HEK293 (cell line): ENCODE results near the gene CHST4.

Experiments used
- CTCF ChIA-PET: fragments of 350-600 bp; formaldehyde crosslinking; extraction: SDS; loops from one replicate; lab custom pipeline; 2021; ENCODE audit warnings: antibody characterized with exemption; lab: Yijun Ruan, JAX
- POLR2A ChIA-PET: fragments of 300-600 bp; formaldehyde crosslinking; extraction: SDS; loops from one replicate; lab custom pipeline; 2020; ENCODE audit warnings: antibody characterized with exemption, inconsistent platforms; lab: Yijun Ruan, JAX
- H3K27ac ChIP-seq: fragments of 200-500 bp; sonication (Bioruptor generic); 2 replicates; pipeline ENCODE4 v1.5.1; 2014; ENCODE audit warnings: low read depth, low read length, control low read depth, inconsistent platforms; ENCODE audit errors: extremely low read depth
- H3K36me3 ChIP-seq, 2 experiments: fragments of 200-500 bp in 1 of 2; sonication (Bioruptor generic) in 1 of 2; 1 replicate in 1 of 2; 2 replicates in 1 of 2; pipeline ENCODE4 v1.5.1; 2014 to 2017; ENCODE audit warnings: inconsistent platforms in 2 of 2, low read length in 2 of 2; ENCODE audit not compliant: control insufficient read depth in 2 of 2, insufficient read depth in 1 of 2
- H3K4me1 ChIP-seq: fragments of 200-500 bp; sonication (Bioruptor generic); 2 replicates; pipeline ENCODE4 v1.5.1; 2014; ENCODE audit warnings: mild to moderate bottlenecking, low read length, inconsistent platforms; ENCODE audit not compliant: control insufficient read depth, insufficient read depth
- H3K4me3 ChIP-seq: 2 replicates; pipeline ENCODE4 v1.5.1; 2011; ENCODE audit warnings: low read depth, mild to moderate bottlenecking, control low read depth, low read length, moderate library complexity
- H3K9me3 ChIP-seq: fragments of 200-500 bp; sonication (Bioruptor generic); 2 replicates; pipeline ENCODE4 v1.5.1; 2014; ENCODE audit warnings: low read depth, low read length, inconsistent platforms; ENCODE audit not compliant: control insufficient read depth, insufficient read depth
- BCL11B ChIP-seq: fragments of 450-650 bp; formaldehyde crosslinking; IDR thresholded peaks from 2 replicates; pipeline ENCODE4 v1.5.1; 2016; ENCODE audit warnings: low read depth, missing biosample characterization, missing genetic modification characterization
- KLF1 ChIP-seq: fragments of 450-650 bp; formaldehyde crosslinking; IDR thresholded peaks from 2 replicates; pipeline ENCODE4 v1.5.1; 2016; ENCODE audit warnings: missing biosample characterization, missing genetic modification characterization
- PRDM1 ChIP-seq: fragments of 450-650 bp; formaldehyde crosslinking; IDR thresholded peaks from 2 replicates; pipeline ENCODE4; 2016; ENCODE audit warnings: missing biosample characterization, missing genetic modification characterization
- WT1 ChIP-seq: fragments of 450-650 bp; formaldehyde crosslinking; IDR thresholded peaks from 2 replicates; pipeline ENCODE4 v1.5.1; 2016; ENCODE audit warnings: missing biosample characterization, missing genetic modification characterization
- YY2 ChIP-seq: fragments of 450-650 bp; formaldehyde crosslinking; IDR thresholded peaks from 2 replicates; pipeline ENCODE4 v1.5.1; 2016; ENCODE audit warnings: missing biosample characterization, missing genetic modification characterization
- ZBTB8A ChIP-seq: fragments of 450-650 bp; formaldehyde crosslinking; IDR thresholded peaks from 2 replicates; pipeline ENCODE4 v1.5.1; 2016; ENCODE audit warnings: missing biosample characterization, missing genetic modification characterization
- ZFP69B ChIP-seq: fragments of 450-650 bp; formaldehyde crosslinking; IDR thresholded peaks from 2 replicates; pipeline ENCODE4 v1.5.1; 2016; ENCODE audit warnings: missing biosample characterization, missing genetic modification characterization
- ZNF10 ChIP-seq: fragments of 450-650 bp; formaldehyde crosslinking; IDR thresholded peaks from 2 replicates; pipeline ENCODE4 v1.5.1; 2017; ENCODE audit warnings: missing biosample characterization, missing genetic modification characterization
- ZNF202 ChIP-seq: fragments of 450-650 bp; formaldehyde crosslinking; IDR thresholded peaks from 2 replicates; pipeline ENCODE4 v1.5.1; 2016; ENCODE audit warnings: missing biosample characterization, missing genetic modification characterization, borderline replicate concordance
- ZNF214 ChIP-seq: fragments of 450-650 bp; formaldehyde crosslinking; IDR thresholded peaks from 2 replicates; pipeline ENCODE4 v1.5.1; 2017; ENCODE audit warnings: missing biosample characterization, mild to moderate bottlenecking, missing genetic modification characterization, borderline replicate concordance
- ZNF24 ChIP-seq: fragments of 450-650 bp; formaldehyde crosslinking; IDR thresholded peaks from 2 replicates; pipeline ENCODE4 v1.5.1; 2016; ENCODE audit warnings: missing biosample characterization, missing genetic modification characterization
- ZNF266 ChIP-seq: fragments of 450-650 bp; formaldehyde crosslinking; IDR thresholded peaks from 2 replicates; pipeline ENCODE4 v1.5.1; 2016; ENCODE audit warnings: missing biosample characterization, missing genetic modification characterization, low read depth
- ZNF394 ChIP-seq: fragments of 450-650 bp; formaldehyde crosslinking; IDR thresholded peaks from 2 replicates; pipeline ENCODE4 v1.5.1; 2016; ENCODE audit warnings: missing biosample characterization, missing genetic modification characterization, mild to moderate bottlenecking, moderate library complexity, borderline replicate concordance
- ZNF433 ChIP-seq: fragments of 450-650 bp; formaldehyde crosslinking; IDR thresholded peaks from 2 replicates; pipeline ENCODE4 v1.5.1; 2016; ENCODE audit warnings: missing biosample characterization, missing genetic modification characterization, low read depth
- ZNF555 ChIP-seq: fragments of 450-650 bp; formaldehyde crosslinking; conservative IDR thresholded peaks from 2 replicates; pipeline ENCODE4 v1.5.1; 2017; ENCODE audit warnings: missing biosample characterization, mild to moderate bottlenecking, missing genetic modification characterization, inconsistent platforms
- ZNF677 ChIP-seq: fragments of 450-650 bp; IDR thresholded peaks from 2 replicates; pipeline ENCODE4 v1.5.0; 2018; ENCODE audit warnings: missing biosample characterization, mild to moderate bottlenecking, missing genetic modification characterization, moderate library complexity
- TF ChIP-seq, protein P1 (sequence below): fragments of 450-650 bp; formaldehyde crosslinking; IDR thresholded peaks from 2 replicates; pipeline ENCODE4; 2016; ENCODE audit warnings: missing biosample characterization, missing genetic modification characterization
- TF ChIP-seq, protein P2 (sequence below): fragments of 450-650 bp; formaldehyde crosslinking; IDR thresholded peaks from 2 replicates; pipeline ENCODE4 v1.5.1; 2016; ENCODE audit warnings: missing biosample characterization, missing genetic modification characterization
- TF ChIP-seq, protein P3 (sequence below): IDR thresholded peaks from 2 replicates; pipeline ENCODE4 v1.6.1; 2011; ENCODE audit warnings: mild to moderate bottlenecking, low read depth, low read length, borderline replicate concordance

The CHST4 gene

DNA sequence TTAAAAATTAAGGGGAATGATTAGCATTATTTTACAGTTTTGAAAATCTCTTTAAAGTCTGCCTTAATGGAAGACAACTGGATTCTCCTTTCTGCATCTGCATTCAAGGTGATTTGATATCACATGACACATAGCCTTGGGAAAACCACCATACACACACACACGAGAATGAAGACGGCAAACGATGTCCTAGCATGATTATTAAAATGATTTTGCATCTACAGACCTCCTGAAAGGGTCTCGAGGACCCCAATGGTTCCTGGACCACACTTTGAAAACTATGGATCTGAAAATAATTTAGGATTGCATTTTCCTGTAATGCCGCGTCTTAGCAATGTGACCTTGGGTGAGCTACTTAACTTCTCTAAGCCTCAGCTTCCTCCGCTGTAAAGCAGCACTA lies 11.8 kb upstream of the CHST4 start:
- Histone ChIP-seq H3K4me1 (no peaks in the 10 kb centered on the region), H3K9me3 (no peaks in the 10 kb centered on the region), H3K27ac (no peak overlapping the region), H3K4me3 (no peak overlapping the region), H3K36me3 (no peaks in the 10 kb centered on the region)
- ChIA-PET POLR2A (no interaction called here), CTCF (interaction anchor here (0.8 to 1.0 kb wide), 2 partner anchors 15 to 102 kb away, joined by 3 read pairs; no protein-coding TSS in a partner anchor)
- TF ChIP-seq ZNF677 (tag by site-specific recombination) (no peak), ZNF394 (tag by site-specific recombination) (no peak), ZNF433 (tag by site-specific recombination) (no peak), ZNF10 (tag by site-specific recombination) (no peak)
- TF ChIP-seq, protein P1, sequence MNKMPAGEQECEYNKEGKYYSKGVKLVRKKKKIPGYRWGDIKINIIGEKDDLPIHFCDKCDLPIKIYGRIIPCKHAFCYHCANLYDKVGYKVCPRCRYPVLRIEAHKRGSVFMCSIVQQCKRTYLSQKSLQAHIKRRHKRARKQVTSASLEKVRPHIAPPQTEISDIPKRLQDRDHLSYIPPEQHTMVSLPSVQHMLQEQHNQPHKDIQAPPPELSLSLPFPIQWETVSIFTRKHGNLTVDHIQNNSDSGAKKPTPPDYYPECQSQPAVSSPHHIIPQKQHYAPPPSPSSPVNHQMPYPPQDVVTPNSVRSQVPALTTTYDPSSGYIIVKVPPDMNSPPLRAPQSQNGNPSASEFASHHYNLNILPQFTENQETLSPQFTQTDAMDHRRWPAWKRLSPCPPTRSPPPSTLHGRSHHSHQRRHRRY (tag by site-specific recombination), result no peak

DNA sequence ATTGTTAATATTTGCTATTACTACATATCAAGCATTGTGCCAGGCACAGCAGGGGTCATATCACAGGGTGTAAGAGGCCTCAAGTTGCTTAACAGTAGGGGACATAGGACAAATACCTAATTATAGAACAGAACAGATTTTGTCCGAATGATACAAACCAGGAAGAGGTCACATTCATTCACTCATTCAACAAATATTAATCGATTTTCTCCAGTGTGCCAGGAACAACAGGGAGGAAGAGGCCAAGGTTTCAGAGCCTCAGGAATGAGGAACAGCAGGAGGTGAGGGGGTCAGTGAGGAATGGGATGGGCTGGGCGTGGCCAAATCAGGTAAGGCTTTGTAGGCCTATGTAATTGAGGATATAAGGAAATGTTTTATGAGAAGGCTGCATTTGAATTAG lies 11.2 kb upstream of the CHST4 start:
- ChIA-PET POLR2A (no interaction called here), CTCF (interaction anchor here (1.1 kb wide), 1 partner anchor 16 kb away, joined by 4 read pairs; no protein-coding TSS in a partner anchor)
- TF ChIP-seq, protein P2, sequence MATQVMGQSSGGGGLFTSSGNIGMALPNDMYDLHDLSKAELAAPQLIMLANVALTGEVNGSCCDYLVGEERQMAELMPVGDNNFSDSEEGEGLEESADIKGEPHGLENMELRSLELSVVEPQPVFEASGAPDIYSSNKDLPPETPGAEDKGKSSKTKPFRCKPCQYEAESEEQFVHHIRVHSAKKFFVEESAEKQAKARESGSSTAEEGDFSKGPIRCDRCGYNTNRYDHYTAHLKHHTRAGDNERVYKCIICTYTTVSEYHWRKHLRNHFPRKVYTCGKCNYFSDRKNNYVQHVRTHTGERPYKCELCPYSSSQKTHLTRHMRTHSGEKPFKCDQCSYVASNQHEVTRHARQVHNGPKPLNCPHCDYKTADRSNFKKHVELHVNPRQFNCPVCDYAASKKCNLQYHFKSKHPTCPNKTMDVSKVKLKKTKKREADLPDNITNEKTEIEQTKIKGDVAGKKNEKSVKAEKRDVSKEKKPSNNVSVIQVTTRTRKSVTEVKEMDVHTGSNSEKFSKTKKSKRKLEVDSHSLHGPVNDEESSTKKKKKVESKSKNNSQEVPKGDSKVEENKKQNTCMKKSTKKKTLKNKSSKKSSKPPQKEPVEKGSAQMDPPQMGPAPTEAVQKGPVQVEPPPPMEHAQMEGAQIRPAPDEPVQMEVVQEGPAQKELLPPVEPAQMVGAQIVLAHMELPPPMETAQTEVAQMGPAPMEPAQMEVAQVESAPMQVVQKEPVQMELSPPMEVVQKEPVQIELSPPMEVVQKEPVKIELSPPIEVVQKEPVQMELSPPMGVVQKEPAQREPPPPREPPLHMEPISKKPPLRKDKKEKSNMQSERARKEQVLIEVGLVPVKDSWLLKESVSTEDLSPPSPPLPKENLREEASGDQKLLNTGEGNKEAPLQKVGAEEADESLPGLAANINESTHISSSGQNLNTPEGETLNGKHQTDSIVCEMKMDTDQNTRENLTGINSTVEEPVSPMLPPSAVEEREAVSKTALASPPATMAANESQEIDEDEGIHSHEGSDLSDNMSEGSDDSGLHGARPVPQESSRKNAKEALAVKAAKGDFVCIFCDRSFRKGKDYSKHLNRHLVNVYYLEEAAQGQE (tag by site-specific recombination), result no peak
- TF ChIP-seq, protein P3, sequence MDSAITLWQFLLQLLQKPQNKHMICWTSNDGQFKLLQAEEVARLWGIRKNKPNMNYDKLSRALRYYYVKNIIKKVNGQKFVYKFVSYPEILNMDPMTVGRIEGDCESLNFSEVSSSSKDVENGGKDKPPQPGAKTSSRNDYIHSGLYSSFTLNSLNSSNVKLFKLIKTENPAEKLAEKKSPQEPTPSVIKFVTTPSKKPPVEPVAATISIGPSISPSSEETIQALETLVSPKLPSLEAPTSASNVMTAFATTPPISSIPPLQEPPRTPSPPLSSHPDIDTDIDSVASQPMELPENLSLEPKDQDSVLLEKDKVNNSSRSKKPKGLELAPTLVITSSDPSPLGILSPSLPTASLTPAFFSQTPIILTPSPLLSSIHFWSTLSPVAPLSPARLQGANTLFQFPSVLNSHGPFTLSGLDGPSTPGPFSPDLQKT, result no peak
- TF ChIP-seq ZNF214 (tag by site-specific recombination), result no peak
- TF ChIP-seq ZNF555, result no peak
- TF ChIP-seq ZNF266 (tag by site-specific recombination), result no peak
- no peak for TF ChIP-seq WT1 (tag by site-specific recombination)
- no peak for TF ChIP-seq ZNF24 (tag by site-specific recombination)
- no peak for TF ChIP-seq YY2 (tag by site-specific recombination)
- no peak for TF ChIP-seq PRDM1
- no peak for TF ChIP-seq ZBTB8A (tag by site-specific recombination)
- TF ChIP-seq ZFP69B, result no peak
- no peak for TF ChIP-seq ZNF202 (tag by site-specific recombination)
- TF ChIP-seq KLF1 (tag by site-specific recombination), result no peak
- no peak for TF ChIP-seq BCL11B
- no peak overlapping the region for H3K27ac ChIP-seq
- no peaks in the 10 kb centered on the region for H3K4me1 ChIP-seq
- no peaks in the 10 kb centered on the region for H3K9me3 ChIP-seq
- H3K4me3 ChIP-seq, result no peak overlapping the region
- no peaks in the 10 kb centered on the region for H3K36me3 ChIP-seq
